Thymus (tissue), 11 donors: ENCODE results near the gene DTNBP1. TPM values are rescaled to one million over a fixed set of nuclear protein-coding genes. Genes with fewer than 3 reads are reported as not detected.
A peak's percentile ranks its signal among the peaks of the same experiment; 100 is the strongest.

ENCODE experiments used
- DNase-seq, 9 donors: peaks; one replicate each; pipeline ENCODE4 v3.0.0-alpha.2; 2013; ENCODE audit warnings: low spot score in 9 of 9, low read depth in 6 of 9, missing footprints in 1 of 9
- H3K27ac ChIP-seq, 2 donors: one replicate each; pipeline ENCODE4 v1.5.1; 2013; ENCODE audit warnings: control low read depth in 1 of 2, low read depth in 1 of 2, low read length in 1 of 2, mild to moderate bottlenecking in 1 of 2, moderate library complexity in 1 of 2
- H3K27me3 ChIP-seq, 2 donors: one replicate each; pipeline ENCODE4 v1.5.1; 2013; ENCODE audit warnings: low read length in 1 of 2; ENCODE audit not compliant: control insufficient read depth in 2 of 2, insufficient read depth in 1 of 2
- H3K36me3 ChIP-seq, 2 donors: one replicate each; pipeline ENCODE4 v1.5.1; 2013; ENCODE audit warnings: low read length in 1 of 2, mild to moderate bottlenecking in 1 of 2, moderate library complexity in 1 of 2; ENCODE audit not compliant: control insufficient read depth in 2 of 2, insufficient read depth in 2 of 2
- H3K4me1 ChIP-seq, 2 donors: one replicate each; pipeline ENCODE4 v1.5.1; 2013; ENCODE audit warnings: low read length in 2 of 2; ENCODE audit not compliant: control insufficient read depth in 2 of 2, insufficient read depth in 2 of 2
- H3K4me3 ChIP-seq, 2 donors: one replicate each; pipeline ENCODE4 v1.5.1; 2013; ENCODE audit warnings: low read length in 2 of 2, control low read depth in 1 of 2, mild to moderate bottlenecking in 1 of 2
- H3K9me3 ChIP-seq, 2 donors: one replicate each; pipeline ENCODE4 v1.5.1; 2013; ENCODE audit warnings: low read length in 1 of 2, mild to moderate bottlenecking in 1 of 2; ENCODE audit not compliant: control insufficient read depth in 2 of 2, insufficient read depth in 1 of 2
- WGBS: extraction: QIAGEN DNeasy Blood & Tissue Kit; methylation state at CpG from one replicate; pipeline ENCODE4 v1.1.7; 2013; 5-methylcytosine and 5-hydroxymethylcytosine counted together
- polyA plus RNA-seq: library from polyadenylated mRNA; stranded (reverse); fragments of 200-250 nt; gene quantifications from one replicate; pipeline ENCODE4 v1.2.3, GENCODE V29; 2013
- total RNA-seq: library from RNA; stranded (reverse); fragments of 120-200 nt; gene quantifications from one replicate; pipeline ENCODE4 v1.2.4, GENCODE V29; 2013
- donor health status: healthy.

Gene DTNBP1
- total and polyA plus RNA-seq, 2 donors = 8.0 to 29.7 TPM

DNA sequence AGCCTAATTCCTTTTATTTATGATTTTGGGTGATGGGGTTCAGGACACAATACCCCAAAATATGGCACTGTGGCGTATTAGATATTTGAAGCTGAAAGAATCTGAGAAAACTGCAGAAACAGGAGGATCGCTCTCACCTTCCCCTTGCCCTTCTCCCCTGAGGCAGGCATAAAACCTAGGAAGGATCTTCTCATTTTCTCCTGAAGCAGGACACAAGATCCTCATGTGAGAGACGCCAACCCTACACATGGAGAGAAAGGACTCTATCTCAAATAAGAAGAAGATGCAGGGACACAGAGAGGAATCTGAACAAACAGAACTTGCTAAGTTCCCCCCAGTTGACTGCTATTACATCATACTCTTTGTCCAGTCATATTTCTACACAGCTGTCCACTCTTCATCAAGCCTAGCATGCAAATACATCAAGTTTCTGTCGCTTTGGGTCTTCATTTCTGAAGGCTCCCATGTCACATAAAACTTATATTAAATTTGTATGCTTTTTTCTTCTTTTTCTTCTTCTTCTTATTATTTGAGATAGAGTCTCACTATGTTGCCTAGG, 109.0 kb downstream of the DTNBP1 start:
- H3K9me3 ChIP-seq = no peaks in the 10 kb centered on the region

GRCh38 chr6:15553031-15553430, 109.8 kb downstream of the DTNBP1 start:
- 98% methylated on average over 2 of the region's 2 CpGs for WGBS
- Histone ChIP-seq H3K4me1 (peaks cover 0 to 15% of the 10 kb centered on the region in 2 donors), H3K4me3 (no peak overlapping the region), H3K27ac (no peak overlapping the region), H3K27me3 (no peaks in the 10 kb centered on the region), H3K9me3 (no peaks in the 10 kb centered on the region), H3K36me3 (no peaks in the 10 kb centered on the region)
- no peak for DNase-seq

More for the DNA sequence above, 109.0 kb downstream of the DTNBP1 start:
- Histone ChIP-seq H3K36me3 (no peaks in the 10 kb centered on the region), H3K27ac (no peak overlapping the region), H3K4me3 (no peak overlapping the region), H3K4me1 (peaks cover 0 to 15% of the 10 kb centered on the region in 2 donors), H3K27me3 (no peaks in the 10 kb centered on the region)
- over 99% methylated on average over 4 of the region's 4 CpGs for WGBS
- DNase-seq = no peak

GRCh38 chr6:15551798-15552197, 111.0 kb downstream of the DTNBP1 start:
- peak overlapping the region in 1 of 2 donors; percentile 43 for H3K27ac ChIP-seq
- 30% methylated on average over 6 of the region's 6 CpGs for WGBS

GRCh38 chr6:15551262-15551661, 111.6 kb downstream of the DTNBP1 start:
- Histone ChIP-seq H3K9me3 (no peaks in the 10 kb centered on the region), H3K27ac (peak overlapping the region in 1 of 2 donors; percentile 43), H3K27me3 (no peaks in the 10 kb centered on the region), H3K4me1 (peaks cover 0 to 15% of the 10 kb centered on the region in 2 donors), H3K4me3 (no peak overlapping the region), H3K36me3 (no peaks in the 10 kb centered on the region)
- DNase-seq = no peak
- 93% methylated on average over 7 of the region's 7 CpGs for WGBS

More at GRCh38 chr6:15551798-15552197, 111.0 kb downstream of the DTNBP1 start:
- no peaks in the 10 kb centered on the region for H3K9me3 ChIP-seq
- no peak overlapping the region for H3K4me3 ChIP-seq
- no peaks in the 10 kb centered on the region for H3K36me3 ChIP-seq
- no peaks in the 10 kb centered on the region for H3K27me3 ChIP-seq
- peak in 3 of 9 donors; percentile 8 to 53 (median 32) for DNase-seq
- peaks cover 0 to 15% of the 10 kb centered on the region in 2 donors for H3K4me1 ChIP-seq

- Histone ChIP-seq H3K4me3 (no peak overlapping the region), H3K36me3 (no peaks in the 10 kb centered on the region), H3K27me3 (no peaks in the 10 kb centered on the region), H3K9me3 (no peaks in the 10 kb centered on the region), H3K27ac (no peak overlapping the region), H3K4me1 (peaks cover 0 to 15% of the 10 kb centered on the region in 2 donors)
- WGBS = 93% methylated on average over 2 of the region's 2 CpGs
- DNase-seq = no peak
These were observed 112.2 kb downstream of the DTNBP1 start for GRCh38 chr6:15550546-15551123.

GRCh38 chr6:15549371-15549770, 113.5 kb downstream of the DTNBP1 start:
- Histone ChIP-seq H3K27ac (no peak overlapping the region), H3K36me3 (no peaks in the 10 kb centered on the region), H3K4me1 (peaks cover 0 to 15% of the 10 kb centered on the region in 2 donors), H3K27me3 (no peaks in the 10 kb centered on the region), H3K4me3 (no peak overlapping the region), H3K9me3 (no peaks in the 10 kb centered on the region)
- 90% methylated on average over 14 of the region's 14 CpGs for WGBS
- DNase-seq = no peak

- Histone ChIP-seq H3K4me3 (no peak overlapping the region), H3K36me3 (no peaks in the 10 kb centered on the region), H3K9me3 (peaks cover 0 to 3% of the 10 kb centered on the region in 2 donors), H3K27ac (no peak overlapping the region), H3K27me3 (no peaks in the 10 kb centered on the region), H3K4me1 (peaks cover 0 to 15% of the 10 kb centered on the region in 2 donors)
- WGBS = 98% methylated on average over 5 of the region's 5 CpGs
- no peak for DNase-seq
These were observed 115.4 kb downstream of the DTNBP1 start for GRCh38 chr6:15547400-15547799.

- DNase-seq = no peak
- Histone ChIP-seq H3K36me3 (no peaks in the 10 kb centered on the region), H3K4me3 (no peak overlapping the region), H3K27me3 (no peaks in the 10 kb centered on the region), H3K27ac (no peak overlapping the region), H3K9me3 (peaks cover 0 to 3% of the 10 kb centered on the region in 2 donors), H3K4me1 (peaks cover 0 to 10% of the 10 kb centered on the region in 2 donors)
- WGBS = 96% methylated on average over 5 of the region's 5 CpGs
These were observed 116.2 kb downstream of the DTNBP1 start for GRCh38 chr6:15546591-15546990.

DNA sequence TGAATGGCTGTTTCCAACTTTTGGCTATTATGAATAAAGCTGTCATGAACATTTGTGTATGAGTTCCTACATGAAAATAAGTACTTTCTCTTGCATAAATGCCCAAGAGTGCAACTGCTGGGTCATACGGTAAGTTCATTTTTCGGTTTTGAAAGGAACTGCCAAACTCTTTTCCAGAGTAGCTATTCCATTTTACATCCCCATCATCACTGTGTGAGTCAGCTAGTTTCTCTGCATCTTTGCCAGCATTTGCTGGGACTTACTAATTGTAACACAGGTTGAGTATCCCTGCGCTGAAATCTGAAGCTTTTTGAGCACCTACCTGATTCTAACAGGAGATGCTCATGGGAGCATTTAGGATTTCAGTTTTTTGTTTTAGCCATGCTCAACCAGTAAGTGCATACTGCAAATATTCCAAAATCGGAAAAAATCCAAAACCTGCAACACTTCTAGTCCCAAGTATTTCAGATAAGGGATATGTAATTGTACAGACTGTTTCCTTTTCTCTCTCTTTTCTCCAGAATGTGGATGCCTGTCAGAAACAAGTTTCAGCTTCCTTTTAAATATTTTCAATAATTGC, 118.4 kb downstream of the DTNBP1 start:
- WGBS = 97% methylated on average over 4 of the region's 4 CpGs
- H3K36me3 ChIP-seq = no peaks in the 10 kb centered on the region
- H3K4me3 ChIP-seq = no peak overlapping the region
- H3K4me1 ChIP-seq = no peaks in the 10 kb centered on the region
- peaks cover 0 to 3% of the 10 kb centered on the region in 2 donors for H3K9me3 ChIP-seq
- DNase-seq = no peak
- H3K27me3 ChIP-seq = no peaks in the 10 kb centered on the region
- no peak overlapping the region for H3K27ac ChIP-seq
